OCI-LY1 (cell line): Measurements from ENCODE around the gene ABT1.

Source experiments
- CTCF ChIP-seq: fragments of 200-600 bp; sonication (generic), shearing (Covaris generic); IDR thresholded peaks from 2 replicates; pipeline ENCODE4 v1.5.1; 2017; ENCODE audit warnings: mild to moderate bottlenecking, antibody characterized with exemption, low read length, moderate library complexity, mixed read lengths
- EZH2 ChIP-seq: fragments of 200-600 bp; sonication (generic), shearing (Covaris generic); IDR thresholded peaks from 2 replicates; pipeline ENCODE4 v1.8.0; 2017; ENCODE audit warnings: borderline replicate concordance, mixed run types, mild to moderate bottlenecking, antibody characterized with exemption, low read length, moderate library complexity, mixed read lengths

- TF ChIP-seq CTCF (no peak), EZH2 (no peak)
These were observed 18.0 kb upstream of the ABT1 start for GRCh38 chr6:26578741-26579140.
